GM12878 (cell line): Measurements from ENCODE around the gene SAMHD1. TPM values are rescaled to one million over a fixed set of nuclear protein-coding genes. Genes with fewer than 3 reads are reported as not detected.

Source experiments
- ATAC-seq: fragments of 200-7000 bp; cut with Tn5 transposase; 3 replicates; pipeline ENCODE4 v1.9.1; 2020; ENCODE audit warnings: mild to moderate bottlenecking, moderate library complexity
- BruUV-seq: library from RNA; stranded (reverse); fragments of 400-500 nt; replicated peaks from 2 replicates; lab custom pipeline; 2021; lab: Mats Ljungman, UMichigan
- CTCF ChIA-PET: fragments of 300-600 bp; sonication (Branson Sonifier 250); formaldehyde crosslinking; extraction: SDS; loops from one replicate; lab custom pipeline; 2021; ENCODE audit warnings: inconsistent platforms; lab: Yijun Ruan, JAX
- POLR2A ChIA-PET: fragments of 350-600 bp; formaldehyde crosslinking; extraction: SDS; loops from one replicate; lab custom pipeline; 2021; ENCODE audit warnings: inconsistent platforms; lab: Charles Lee
- RAD21 ChIA-PET: fragments of 300-600 bp; sonication (Branson Sonifier 250); formaldehyde crosslinking; loops from one replicate; lab custom pipeline; 2023; ENCODE audit warnings: antibody characterized with exemption; ENCODE audit not compliant: unreplicated experiment; lab: Charles Lee
- SMC1A ChIA-PET: fragments of 300-600 bp; sonication (Branson Sonifier 250); formaldehyde crosslinking; loops from one replicate; lab custom pipeline; 2023; ENCODE audit not compliant: unreplicated experiment, uncharacterized antibody; lab: Charles Lee
- DNase-seq: peaks from one replicate; pipeline ENCODE4 v3.0.0-alpha.2; 2011; ENCODE audit warnings: low read depth, low spot score
- FAIRE-seq: peaks from 3 replicates; lab custom pipeline; 2011; peaks lifted over from hg19 to GRCh38; lab: Jason Lieb, UNC
- H2AFZ ChIP-seq: 2 replicates; pipeline ENCODE4 v1.6.0; 2011; ENCODE audit warnings: low read depth, low read length, control low read depth; ENCODE audit not compliant: control insufficient read depth
- H3K27ac ChIP-seq: 2 replicates; pipeline ENCODE4 v1.5.1; 2011; ENCODE audit warnings: control low read depth; ENCODE audit not compliant: control insufficient read depth, insufficient read depth
- H3K27me3 ChIP-seq, 2 experiments: replicated peaks in 1 of 2; 2 replicates each; pipeline versions ENCODE4 v1.6.0 to v1.6.1; 2011; ENCODE audit warnings: low read length in 1 of 2; ENCODE audit not compliant: control insufficient read depth in 2 of 2, insufficient read depth in 2 of 2
- H3K36me3 ChIP-seq, 2 experiments: 2 replicates each; pipeline ENCODE4 v1.5.1; 2011; ENCODE audit warnings: low read length in 1 of 2; ENCODE audit not compliant: control insufficient read depth in 2 of 2, insufficient read depth in 2 of 2
- H3K4me1 ChIP-seq: 2 replicates; pipeline ENCODE4 v1.6.1; 2011; ENCODE audit warnings: mild to moderate bottlenecking, low read length, moderate library complexity, mixed read lengths; ENCODE audit not compliant: control insufficient read depth, insufficient read depth
- H3K4me2 ChIP-seq: 2 replicates; pipeline ENCODE4 v1.6.0; 2011; ENCODE audit warnings: control low read depth; ENCODE audit not compliant: control insufficient read depth, insufficient read depth
- H3K4me3 ChIP-seq: fragments of 200-600 bp; sonication (generic); 2 replicates; pipeline ENCODE4 v1.5.1; 2016
- H3K79me2 ChIP-seq: 2 replicates; pipeline ENCODE4 v1.6.0; 2011; ENCODE audit warnings: low read length; ENCODE audit not compliant: control insufficient read depth, insufficient read depth
- H3K9ac ChIP-seq: 2 replicates; pipeline ENCODE4 v1.8.0; 2011; ENCODE audit warnings: low read length, control low read depth, mixed read lengths; ENCODE audit not compliant: control insufficient read depth, insufficient read depth
- H3K9me3 ChIP-seq: replicated peaks from 3 replicates; pipeline ENCODE4 v1.5.1; 2011; ENCODE audit warnings: mild to moderate bottlenecking, low read length; ENCODE audit not compliant: control insufficient read depth, insufficient read depth
- H4K20me1 ChIP-seq: 2 replicates; pipeline ENCODE4 v1.6.0; 2011; ENCODE audit not compliant: control insufficient read depth, insufficient read depth
- EED ChIP-seq: sonication (generic); IDR thresholded peaks from 2 replicates; pipeline ENCODE4 v1.6.1; 2016; ENCODE audit warnings: antibody characterized with exemption, low read depth
- HDGF ChIP-seq: fragments of 450-650 bp; IDR thresholded peaks from 2 replicates; pipeline ENCODE4 v1.6.1; 2016; ENCODE audit warnings: antibody characterized with exemption
- IRF4 ChIP-seq: IDR thresholded peaks from 2 replicates; pipeline ENCODE4 v1.6.1; 2011; ENCODE audit warnings: low read depth, low read length
- WGBS: methylation state at CpG from one replicate; pipeline ENCODE4 v1.1.6; 2016; ENCODE audit warnings: low lambda C conversion rate; ENCODE audit not compliant: insufficient replicate concordance, insufficient coverage; ENCODE audit errors: missing lambda C conversion rate; 5-methylcytosine and 5-hydroxymethylcytosine counted together
- in situ Hi-C: fragments of 300-500 bp; cut with MboI; formaldehyde crosslinking; loops from 9 replicates; pipeline ENCODE4 v1.14.3; 2018; ENCODE audit warnings: mixed read lengths
- intact Hi-C: fragments of 100-400 bp; cut with micrococcal nuclease; formaldehyde crosslinking; loops from one replicate; pipeline ENCODE4 v1.14.2; 2022; ENCODE audit not compliant: unreplicated experiment
- polyA plus RNA-seq, 11 experiments: library from polyadenylated mRNA; depleted of rRNA in 4 of 11; unstranded in 6 of 11; stranded (reverse) in 5 of 11; fragments of >200 nt; fragmentation: Nextera tagmentation in 4 of 11; fragmentation: Illumina TruSeq in 1 of 11; extraction: Ambion mirVana in 4 of 11; extraction: Trizol in 1 of 11; gene quantifications; 1 replicate in 1 of 11; 2 replicates in 10 of 11; pipeline versions ENCODE4 v1.2.1 to v1.2.3, GENCODE V29; 2011 to 2016; ENCODE audit warnings: inconsistent platforms in 2 of 11, missing spikeins in 2 of 11, low read depth in 1 of 11
- total RNA-seq, 4 experiments: library from RNA; depleted of rRNA in 3 of 4; stranded (reverse); fragments of >200 nt in 3 of 4; fragmentation: Illumina TruSeq in 1 of 4; extraction: Trizol in 1 of 4; gene quantifications; 2 replicates each; pipeline versions ENCODE4 v1.2.1 to v1.2.3, GENCODE V29; 2013 to 2021
- TF ChIP-seq, protein P1 (sequence below): IDR thresholded peaks from 2 replicates; pipeline ENCODE4 v1.6.1; 2011; ENCODE audit warnings: low read depth, mild to moderate bottlenecking, low read length, moderate library complexity, borderline replicate concordance; ENCODE audit errors: extremely low read depth
- TF ChIP-seq, protein P2 (sequence below): IDR thresholded peaks from 2 replicates; pipeline ENCODE4 v1.6.1; 2011; ENCODE audit warnings: borderline replicate concordance, low read depth, mild to moderate bottlenecking, moderate library complexity, low read length; ENCODE audit not compliant: insufficient read depth, poor library complexity, severe bottlenecking
- TF ChIP-seq, protein P3 (sequence below): IDR thresholded peaks from 2 replicates; pipeline ENCODE4 v1.6.1; 2011; ENCODE audit warnings: low read depth, low read length, improper control_type of control experiment, borderline replicate concordance

The SAMHD1 gene
- total and polyA plus RNA-seq, 10 of the 15 experiments (the other 5 are each of a cell fraction or from before 2014, with no cell fraction given), result 20.5 to 47.9 (median 38.8) TPM

DNA sequence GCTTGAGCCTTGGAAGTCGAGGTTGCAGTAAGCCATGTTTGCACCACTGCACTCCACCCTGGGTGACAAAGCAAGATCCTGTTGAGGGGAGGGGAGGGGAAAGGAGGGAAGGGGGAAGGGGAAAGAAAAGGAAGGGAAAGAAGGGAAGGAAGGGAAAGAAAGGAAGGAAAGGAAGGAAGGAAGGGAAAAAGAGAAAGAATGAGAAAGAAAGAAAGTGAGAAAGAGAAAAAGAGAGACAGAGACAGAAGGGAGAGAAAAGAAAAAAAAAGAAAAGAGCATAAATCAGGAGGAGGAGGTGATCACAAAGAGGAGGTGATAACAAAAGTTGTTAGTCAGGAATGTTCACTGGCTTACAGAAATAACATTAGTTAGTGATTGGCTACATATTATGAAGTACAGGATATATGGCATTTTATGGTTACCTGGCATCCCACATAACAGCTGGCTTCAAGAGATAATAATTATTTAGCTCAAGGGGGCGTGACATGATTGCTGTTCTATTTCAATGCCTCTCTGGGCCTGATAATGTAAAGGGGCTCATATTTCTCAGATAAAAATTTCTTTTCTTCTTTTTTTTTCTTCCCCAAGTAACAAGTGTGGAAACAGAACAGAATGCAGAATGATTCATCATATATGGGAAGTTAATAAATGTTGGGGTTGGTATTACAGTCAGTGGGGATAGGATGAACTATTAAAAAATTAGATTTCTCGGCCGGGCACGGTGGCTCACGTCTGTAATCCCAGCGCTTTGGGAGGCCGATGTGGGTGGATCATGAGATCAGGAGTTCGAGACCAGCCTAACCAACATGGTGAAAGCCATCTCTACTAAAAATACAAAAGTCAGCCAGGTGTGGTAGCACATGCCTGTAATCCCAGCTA, 27.1 kb downstream of the SAMHD1 start:
- TF ChIP-seq, protein P1, sequence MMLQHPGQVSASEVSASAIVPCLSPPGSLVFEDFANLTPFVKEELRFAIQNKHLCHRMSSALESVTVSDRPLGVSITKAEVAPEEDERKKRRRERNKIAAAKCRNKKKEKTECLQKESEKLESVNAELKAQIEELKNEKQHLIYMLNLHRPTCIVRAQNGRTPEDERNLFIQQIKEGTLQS, result no peak
- TF ChIP-seq, protein P2, sequence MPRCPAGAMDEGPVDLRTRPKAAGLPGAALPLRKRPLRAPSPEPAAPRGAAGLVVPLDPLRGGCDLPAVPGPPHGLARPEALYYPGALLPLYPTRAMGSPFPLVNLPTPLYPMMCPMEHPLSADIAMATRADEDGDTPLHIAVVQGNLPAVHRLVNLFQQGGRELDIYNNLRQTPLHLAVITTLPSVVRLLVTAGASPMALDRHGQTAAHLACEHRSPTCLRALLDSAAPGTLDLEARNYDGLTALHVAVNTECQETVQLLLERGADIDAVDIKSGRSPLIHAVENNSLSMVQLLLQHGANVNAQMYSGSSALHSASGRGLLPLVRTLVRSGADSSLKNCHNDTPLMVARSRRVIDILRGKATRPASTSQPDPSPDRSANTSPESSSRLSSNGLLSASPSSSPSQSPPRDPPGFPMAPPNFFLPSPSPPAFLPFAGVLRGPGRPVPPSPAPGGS, result no peak
- TF ChIP-seq IRF4 (no peak), HDGF (no peak), EED (no peak)
- TF ChIP-seq, protein P3, sequence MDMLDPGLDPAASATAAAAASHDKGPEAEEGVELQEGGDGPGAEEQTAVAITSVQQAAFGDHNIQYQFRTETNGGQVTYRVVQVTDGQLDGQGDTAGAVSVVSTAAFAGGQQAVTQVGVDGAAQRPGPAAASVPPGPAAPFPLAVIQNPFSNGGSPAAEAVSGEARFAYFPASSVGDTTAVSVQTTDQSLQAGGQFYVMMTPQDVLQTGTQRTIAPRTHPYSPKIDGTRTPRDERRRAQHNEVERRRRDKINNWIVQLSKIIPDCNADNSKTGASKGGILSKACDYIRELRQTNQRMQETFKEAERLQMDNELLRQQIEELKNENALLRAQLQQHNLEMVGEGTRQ, result no peak
- intact Hi-C loops (no loop called here), in situ Hi-C loops (no loop called here)
- no peak for ATAC-seq
- Histone ChIP-seq H3K36me3 (peaks cover 2 to 7% of the 10 kb centered on the region in 2 experiments; a peak in 3 of 4 replicates), H3K4me2 (no peak overlapping the region), H3K4me1 (no peaks in the 10 kb centered on the region), H3K79me2 (no peaks in the 10 kb centered on the region), H3K27me3 (no peaks in the 10 kb centered on the region), H2AFZ (no peak overlapping the region), H3K9ac (no peak overlapping the region), H3K27ac (no peak overlapping the region), H3K4me3 (no peak overlapping the region), H4K20me1 (no peaks in the 10 kb centered on the region), H3K9me3 (no peaks in the 10 kb centered on the region)
- WGBS, result 97% methylated on average over 9 of the region's 9 CpGs
- no peak for FAIRE-seq
- RAD21 ChIA-PET, result no interaction called here
- POLR2A ChIA-PET, result no interaction called here
- SMC1A ChIA-PET, result interaction anchor here (1.8 kb wide), 1 partner anchor 14 kb away, joined by 6 read pairs; no protein-coding TSS in a partner anchor
- CTCF ChIA-PET, result interaction anchor here (0.6 to 1.4 kb wide), 3 partner anchors 10 to 311 kb away, joined by 3 to 4 read pairs (median 3); no protein-coding TSS in a partner anchor
- no peak for DNase-seq
- no TSS peak for BruUV-seq
